ENCODE data around the gene CCDC18. TPM values are rescaled to one million over a fixed set of nuclear protein-coding genes. Genes with fewer than 3 reads are reported as not detected.

Gene CCDC18
- total and polyA plus RNA-seq, 2 experiments from 2014 or later: 16.3 to 47.9 TPM

GRCh38 chr1:93251966-93252365 is 71.4 kb downstream of the CCDC18 start:
- H3K4me1 Mint-ChIP-seq: peaks cover 9% of the 10 kb centered on the region; the same call in 2 of the 3 replicates
- Histone ChIP-seq H4K20me1 (replicated peaks; ENCODE audit: insufficient read depth) (no peaks in the 10 kb centered on the region), H3K4me2 (no peak overlapping the region), H3K27me3 (ENCODE audit: insufficient read depth) (no peaks in the 10 kb centered on the region), H3F3A (replicated peaks; ENCODE audit: low read depth) (no peaks in the 10 kb centered on the region), H3K79me2 (replicated peaks; ENCODE audit: insufficient read depth) (no peaks in the 10 kb centered on the region), H2AFZ (no peak overlapping the region), H3K4me3 (no peak overlapping the region), H3K4me1 (ENCODE audit: insufficient read depth) (no peaks in the 10 kb centered on the region), H3K27ac (ENCODE audit: low read depth) (no peak overlapping the region), H3K9me2 (ENCODE audit: insufficient read depth) (peaks cover 4% of the 10 kb centered on the region; the same call in 1 of the 2 replicates), H3K36me3 (ENCODE audit: insufficient read depth) (no peaks in the 10 kb centered on the region)
- H3K36me3 Mint-ChIP-seq (ENCODE audit: low read depth): peaks cover 7% of the 10 kb centered on the region
- ATAC-seq (no peak), DNase-seq (ENCODE audit: low spot score) (no peak)
- H3K27me3 Mint-ChIP-seq (ENCODE audit: insufficient read depth, low read depth, poor library complexity): no peaks in the 10 kb centered on the region
- no peak overlapping the region for H3K4me3 Mint-ChIP-seq
- TF ChIP-seq POLR2AphosphoS5 (IDR thresholded peaks at IDR 0.05; ENCODE audit: low read depth): no peak
- TF ChIP-seq ZNF462 (CRISPR knock-in tag; IDR thresholded peaks at IDR 0.05): no peak
- TF ChIP-seq JUNB (IDR thresholded peaks at IDR 0.05; ENCODE audit: unreplicated experiment): no peak
- TF ChIP-seq CTCF (conservative IDR thresholded peaks at IDR 0.05; ENCODE audit: low read depth in 2 of 2): no peak
- TF ChIP-seq, protein P1, sequence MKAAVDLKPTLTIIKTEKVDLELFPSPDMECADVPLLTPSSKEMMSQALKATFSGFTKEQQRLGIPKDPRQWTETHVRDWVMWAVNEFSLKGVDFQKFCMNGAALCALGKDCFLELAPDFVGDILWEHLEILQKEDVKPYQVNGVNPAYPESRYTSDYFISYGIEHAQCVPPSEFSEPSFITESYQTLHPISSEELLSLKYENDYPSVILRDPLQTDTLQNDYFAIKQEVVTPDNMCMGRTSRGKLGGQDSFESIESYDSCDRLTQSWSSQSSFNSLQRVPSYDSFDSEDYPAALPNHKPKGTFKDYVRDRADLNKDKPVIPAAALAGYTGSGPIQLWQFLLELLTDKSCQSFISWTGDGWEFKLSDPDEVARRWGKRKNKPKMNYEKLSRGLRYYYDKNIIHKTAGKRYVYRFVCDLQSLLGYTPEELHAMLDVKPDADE (IDR thresholded peaks at IDR 0.05): no peak
- TF ChIP-seq EZH2phosphoT487 (IDR thresholded peaks at IDR 0.05; ENCODE audit: unreplicated experiment): no peak
- no peak for TF ChIP-seq EZH2 (IDR thresholded peaks at IDR 0.05; ENCODE audit: low read depth, unreplicated experiment)
- TF ChIP-seq, protein P2, sequence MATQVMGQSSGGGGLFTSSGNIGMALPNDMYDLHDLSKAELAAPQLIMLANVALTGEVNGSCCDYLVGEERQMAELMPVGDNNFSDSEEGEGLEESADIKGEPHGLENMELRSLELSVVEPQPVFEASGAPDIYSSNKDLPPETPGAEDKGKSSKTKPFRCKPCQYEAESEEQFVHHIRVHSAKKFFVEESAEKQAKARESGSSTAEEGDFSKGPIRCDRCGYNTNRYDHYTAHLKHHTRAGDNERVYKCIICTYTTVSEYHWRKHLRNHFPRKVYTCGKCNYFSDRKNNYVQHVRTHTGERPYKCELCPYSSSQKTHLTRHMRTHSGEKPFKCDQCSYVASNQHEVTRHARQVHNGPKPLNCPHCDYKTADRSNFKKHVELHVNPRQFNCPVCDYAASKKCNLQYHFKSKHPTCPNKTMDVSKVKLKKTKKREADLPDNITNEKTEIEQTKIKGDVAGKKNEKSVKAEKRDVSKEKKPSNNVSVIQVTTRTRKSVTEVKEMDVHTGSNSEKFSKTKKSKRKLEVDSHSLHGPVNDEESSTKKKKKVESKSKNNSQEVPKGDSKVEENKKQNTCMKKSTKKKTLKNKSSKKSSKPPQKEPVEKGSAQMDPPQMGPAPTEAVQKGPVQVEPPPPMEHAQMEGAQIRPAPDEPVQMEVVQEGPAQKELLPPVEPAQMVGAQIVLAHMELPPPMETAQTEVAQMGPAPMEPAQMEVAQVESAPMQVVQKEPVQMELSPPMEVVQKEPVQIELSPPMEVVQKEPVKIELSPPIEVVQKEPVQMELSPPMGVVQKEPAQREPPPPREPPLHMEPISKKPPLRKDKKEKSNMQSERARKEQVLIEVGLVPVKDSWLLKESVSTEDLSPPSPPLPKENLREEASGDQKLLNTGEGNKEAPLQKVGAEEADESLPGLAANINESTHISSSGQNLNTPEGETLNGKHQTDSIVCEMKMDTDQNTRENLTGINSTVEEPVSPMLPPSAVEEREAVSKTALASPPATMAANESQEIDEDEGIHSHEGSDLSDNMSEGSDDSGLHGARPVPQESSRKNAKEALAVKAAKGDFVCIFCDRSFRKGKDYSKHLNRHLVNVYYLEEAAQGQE (IDR thresholded peaks at IDR 0.05; ENCODE audit: unreplicated experiment): no peak
- no peak for TF ChIP-seq CREB1 (CRISPR knock-in tag; IDR thresholded peaks at IDR 0.05; ENCODE audit: low read depth)
- no peak for TF ChIP-seq ZNF114 (CRISPR knock-in tag; IDR thresholded peaks at IDR 0.05)
- no peak for TF ChIP-seq ZNF331 (CRISPR knock-in tag; IDR thresholded peaks at IDR 0.05; ENCODE audit: low read depth)
- no peak for TF ChIP-seq NANOG (IDR thresholded peaks at IDR 0.05; ENCODE audit: borderline replicate concordance)
- no peak for TF ChIP-seq STAT1 (IDR thresholded peaks at IDR 0.05; ENCODE audit: unreplicated experiment)
- H3K27ac Mint-ChIP-seq: peak overlapping the region; percentile 24
- H3K9me3 Mint-ChIP-seq: no peaks in the 10 kb centered on the region
